GM12801 (cell line): ENCODE results near the gene CEBPA.

Experiments used
- TF ChIP-seq, protein P1 (sequence below): IDR thresholded peaks from one replicate; pipeline ENCODE4 v1.5.1; 2011; ENCODE audit warnings: control low read depth; ENCODE audit not compliant: insufficient read length; ENCODE audit errors: extremely low read depth

The CEBPA gene

DNA sequence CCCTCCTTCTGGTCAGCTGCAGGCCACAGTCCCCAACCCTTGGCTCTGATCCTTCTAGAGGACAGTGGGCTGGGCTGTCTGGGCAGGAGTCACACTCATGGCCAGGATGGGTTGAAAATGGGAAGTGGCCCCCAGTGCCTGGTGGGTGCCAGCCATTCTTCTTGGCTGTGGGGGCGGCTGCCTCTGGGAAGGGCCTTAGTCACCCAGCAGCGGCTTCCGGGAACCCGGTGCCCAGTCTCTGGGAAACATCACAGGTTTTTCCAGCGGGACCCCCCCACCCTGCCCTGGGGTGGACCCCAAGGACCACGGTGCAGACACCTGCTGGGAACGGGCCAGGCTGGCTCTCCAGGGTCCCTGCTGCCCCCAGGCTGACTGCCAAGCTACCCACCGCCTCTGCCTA lies 49.4 kb downstream of the CEBPA start:
- TF ChIP-seq, protein P1, sequence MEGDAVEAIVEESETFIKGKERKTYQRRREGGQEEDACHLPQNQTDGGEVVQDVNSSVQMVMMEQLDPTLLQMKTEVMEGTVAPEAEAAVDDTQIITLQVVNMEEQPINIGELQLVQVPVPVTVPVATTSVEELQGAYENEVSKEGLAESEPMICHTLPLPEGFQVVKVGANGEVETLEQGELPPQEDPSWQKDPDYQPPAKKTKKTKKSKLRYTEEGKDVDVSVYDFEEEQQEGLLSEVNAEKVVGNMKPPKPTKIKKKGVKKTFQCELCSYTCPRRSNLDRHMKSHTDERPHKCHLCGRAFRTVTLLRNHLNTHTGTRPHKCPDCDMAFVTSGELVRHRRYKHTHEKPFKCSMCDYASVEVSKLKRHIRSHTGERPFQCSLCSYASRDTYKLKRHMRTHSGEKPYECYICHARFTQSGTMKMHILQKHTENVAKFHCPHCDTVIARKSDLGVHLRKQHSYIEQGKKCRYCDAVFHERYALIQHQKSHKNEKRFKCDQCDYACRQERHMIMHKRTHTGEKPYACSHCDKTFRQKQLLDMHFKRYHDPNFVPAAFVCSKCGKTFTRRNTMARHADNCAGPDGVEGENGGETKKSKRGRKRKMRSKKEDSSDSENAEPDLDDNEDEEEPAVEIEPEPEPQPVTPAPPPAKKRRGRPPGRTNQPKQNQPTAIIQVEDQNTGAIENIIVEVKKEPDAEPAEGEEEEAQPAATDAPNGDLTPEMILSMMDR = no peak

DNA sequence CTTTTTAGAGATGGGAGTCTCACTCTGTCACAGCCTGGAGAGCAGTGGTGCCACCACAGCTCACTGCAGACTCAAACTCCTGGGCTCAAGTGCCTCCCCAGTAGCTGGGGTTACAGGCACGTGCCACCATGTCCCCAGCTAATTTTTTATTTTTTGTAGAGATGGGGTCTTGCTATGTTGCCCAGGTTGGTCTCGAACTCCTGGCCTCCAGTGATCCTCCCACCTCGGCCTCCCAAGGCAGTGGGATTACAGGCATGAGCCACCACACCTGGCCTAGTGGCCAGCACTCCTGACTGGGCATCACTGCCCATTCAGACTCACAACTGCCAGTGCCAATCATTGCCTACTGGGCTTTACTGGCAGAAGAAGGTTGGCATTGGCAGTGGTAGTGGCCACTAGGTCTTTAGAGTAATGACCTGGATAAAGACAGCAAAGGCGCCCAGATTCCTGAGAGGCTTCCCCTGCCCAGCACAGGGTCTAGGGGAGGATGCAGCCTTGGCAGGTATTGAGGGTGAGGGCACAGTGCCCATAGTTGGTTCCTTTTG lies 49.8 kb downstream of the CEBPA start:
- TF ChIP-seq, protein P1 = no peak

DNA sequence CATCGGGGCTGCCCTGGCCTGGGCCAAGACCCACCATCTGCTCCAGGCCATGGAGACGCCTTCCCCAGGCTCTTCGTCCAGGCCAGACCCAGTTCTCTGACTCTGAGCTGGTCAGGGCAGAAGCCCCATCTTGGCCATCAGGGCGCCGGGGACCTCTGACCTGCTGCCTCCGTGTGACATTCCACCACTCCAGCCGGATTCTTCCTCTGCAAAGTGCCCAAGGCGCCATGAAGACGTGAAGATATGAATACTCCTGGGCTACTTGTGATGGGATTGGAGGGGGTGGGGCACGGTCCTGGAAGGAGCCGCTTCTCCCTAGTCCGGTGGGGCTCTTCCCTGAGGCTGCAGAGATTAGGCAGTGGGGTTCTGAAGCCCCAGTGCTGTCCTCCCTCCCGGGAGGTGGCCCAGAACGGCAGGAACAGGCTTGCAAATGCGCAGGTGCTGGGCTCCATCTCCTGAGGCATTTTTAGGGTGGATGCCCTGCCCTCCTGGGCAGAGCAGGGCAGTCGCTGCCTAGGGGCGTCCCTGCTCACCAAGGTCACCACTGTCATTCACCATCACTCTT lies 50.7 kb downstream of the CEBPA start:
- TF ChIP-seq, protein P1 = no peak

DNA sequence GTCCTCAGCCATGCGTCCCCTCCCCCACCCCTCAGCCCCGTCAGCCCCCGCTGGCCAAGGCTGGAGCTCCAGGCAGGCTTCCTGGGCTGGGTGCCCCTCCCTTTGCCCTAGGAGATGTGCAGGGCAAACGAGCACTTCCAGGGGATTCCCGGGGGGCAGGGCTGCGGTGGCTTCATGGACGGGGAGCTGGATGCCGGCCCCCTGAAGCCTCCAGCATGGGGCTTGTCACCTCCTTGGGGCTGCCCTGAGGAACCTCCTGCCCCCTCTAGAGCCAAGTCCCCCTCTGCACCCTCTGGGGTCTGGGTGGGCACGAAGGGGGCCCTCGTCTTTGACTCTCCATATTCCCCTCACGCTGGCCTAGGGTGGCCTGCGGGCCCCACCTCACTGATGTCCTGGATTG lies 51.3 kb downstream of the CEBPA start:
- TF ChIP-seq, protein P1 = no peak

DNA sequence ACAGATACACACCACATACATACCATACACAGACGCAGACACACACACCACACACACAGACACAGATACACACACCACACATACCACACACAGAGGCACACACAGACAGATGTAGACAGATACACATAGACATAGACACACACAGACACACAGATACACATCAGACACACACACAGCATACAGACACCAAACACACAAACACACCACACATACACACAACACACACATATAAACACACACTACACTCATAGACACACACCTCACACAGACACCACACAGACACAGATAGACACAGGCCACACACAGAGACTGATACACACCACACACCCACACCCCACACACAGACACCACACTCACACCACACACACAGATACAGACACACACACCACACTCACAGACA lies 51.8 kb downstream of the CEBPA start:
- TF ChIP-seq, protein P1 = no peak
